GM15510 (cell line): ENCODE measurements around the gene NTNG2.

Experiments
- POLR2A ChIP-seq: IDR thresholded peaks from 3 replicates; pipeline ENCODE4 v1.6.1; 2011; ENCODE audit warnings: borderline replicate concordance; ENCODE audit not compliant: insufficient read length; ENCODE audit errors: extremely low read depth

The NTNG2 gene

DNA sequence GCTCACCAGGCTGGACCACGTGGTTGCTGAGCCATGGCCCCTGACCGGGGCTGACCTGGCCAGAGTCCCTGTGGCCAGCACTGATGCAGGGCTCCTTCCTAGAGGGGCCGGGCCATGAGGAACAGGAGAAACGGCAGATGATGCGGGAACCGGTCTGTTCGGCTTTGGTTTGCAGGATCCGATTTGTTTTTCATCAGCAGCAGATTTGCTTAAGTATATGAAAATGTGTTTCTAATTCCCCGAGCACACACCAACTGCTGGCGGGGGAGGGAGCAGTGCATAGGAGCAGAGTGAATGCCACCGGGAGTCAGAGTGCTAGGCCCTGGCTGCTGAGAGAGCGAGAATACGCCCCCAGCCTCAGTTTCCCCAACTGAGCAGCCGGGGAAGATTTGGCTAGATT lies 13.6 kb downstream of the NTNG2 start:
- no peak for TF ChIP-seq POLR2A

DNA sequence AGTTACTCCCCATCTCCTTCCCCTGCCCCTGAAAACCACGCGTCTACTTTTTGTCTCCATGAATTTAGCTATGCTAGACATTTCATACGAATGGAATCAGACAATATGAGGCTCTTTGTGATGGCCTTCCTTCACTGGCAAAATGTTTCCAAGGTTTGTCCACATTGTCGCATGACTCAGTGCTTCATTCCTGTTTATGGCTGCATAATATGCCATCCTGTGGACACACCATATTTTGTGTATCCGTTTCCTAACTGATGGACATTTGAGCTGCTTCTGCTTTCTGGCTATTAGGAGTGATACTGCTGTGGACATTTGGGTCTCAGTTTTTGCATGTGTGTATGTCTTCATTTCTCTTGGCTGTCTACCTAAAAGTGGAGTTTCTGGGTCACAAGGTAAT lies 14.5 kb downstream of the NTNG2 start:
- TF ChIP-seq POLR2A: no peak

DNA sequence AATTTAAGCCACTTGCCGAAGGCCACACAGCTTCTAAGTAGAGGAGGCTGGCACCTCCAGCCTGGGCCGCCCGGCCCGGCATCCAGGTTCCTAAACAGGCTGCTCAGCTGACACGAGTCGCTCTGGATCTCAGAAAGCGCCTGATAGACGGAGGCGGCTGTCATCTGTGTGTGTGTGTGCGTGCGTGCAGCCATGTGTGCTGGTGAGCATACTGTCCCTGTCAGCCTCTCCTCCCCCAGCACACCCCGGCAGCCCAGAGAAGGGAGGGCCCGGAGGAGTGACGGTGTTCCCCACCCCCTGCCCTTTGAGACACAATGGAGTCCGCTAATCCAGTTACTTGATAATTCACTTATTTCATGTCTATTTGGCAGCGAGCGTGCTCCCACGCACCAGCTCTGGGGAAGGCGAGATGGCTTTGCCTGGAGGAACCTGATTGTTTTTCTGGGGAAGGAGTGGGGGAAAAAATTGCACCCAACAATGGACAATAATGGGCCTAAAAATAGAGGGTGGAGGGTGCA lies 20.0 kb downstream of the NTNG2 start:
- no peak for TF ChIP-seq POLR2A

DNA sequence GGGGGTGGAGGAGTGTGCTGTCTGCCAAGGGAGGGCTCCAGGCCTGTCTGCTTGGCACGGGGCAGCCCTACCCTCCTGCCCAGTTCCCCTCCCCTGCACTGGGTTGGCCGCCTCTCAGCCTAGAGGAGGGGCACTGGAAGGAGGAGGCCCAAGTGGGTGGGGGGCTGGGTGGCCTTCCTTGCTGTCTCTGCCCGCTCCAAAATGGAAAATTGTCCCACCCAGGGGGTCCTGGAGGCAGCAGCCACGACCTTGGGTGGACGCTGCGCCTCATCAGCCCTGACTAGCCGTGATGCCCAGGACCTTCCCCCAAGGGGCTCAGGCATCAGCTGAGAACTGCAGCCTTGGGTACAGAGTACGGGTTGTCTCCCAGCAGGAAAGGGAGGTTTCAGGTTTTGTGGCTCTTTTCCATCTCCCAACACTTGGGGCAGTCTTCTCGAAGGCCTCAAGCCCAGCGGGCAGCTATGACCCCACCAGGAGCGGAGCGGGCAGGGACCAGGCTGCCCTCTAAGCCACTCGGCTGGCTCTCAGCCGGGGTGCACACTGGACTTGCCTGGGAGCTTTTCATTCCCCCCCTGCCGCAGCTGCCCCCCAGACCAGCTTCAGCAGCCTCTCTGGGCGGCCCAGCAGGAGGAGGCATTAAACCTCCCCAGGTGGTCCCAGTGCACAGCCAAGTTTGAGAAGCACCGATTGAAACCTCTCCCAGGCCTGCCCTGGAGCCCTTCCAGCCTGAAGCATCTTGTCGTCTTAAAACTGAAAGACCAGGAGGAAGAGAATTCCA lies 20.6 kb downstream of the NTNG2 start:
- TF ChIP-seq POLR2A: no peak

DNA sequence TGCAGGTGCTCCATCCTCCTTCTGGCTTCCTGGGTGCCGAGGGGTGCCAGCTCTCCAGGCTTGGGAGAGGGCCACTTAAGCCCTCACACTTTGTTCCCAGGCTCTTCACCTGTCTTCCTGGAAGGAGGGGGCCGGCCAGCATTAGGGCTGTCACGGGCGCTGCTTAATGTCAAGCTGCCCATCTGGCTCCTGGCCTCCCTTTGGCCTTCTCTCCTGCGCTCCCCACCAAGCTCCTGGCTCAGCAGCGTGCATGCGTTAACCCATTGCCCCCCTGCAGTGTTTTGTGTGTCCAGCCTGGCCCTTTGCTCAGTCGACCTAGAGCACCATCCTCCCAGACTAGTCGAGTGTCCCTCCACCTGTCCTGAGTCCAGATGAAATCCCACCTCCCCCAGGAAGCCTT lies 21.3 kb downstream of the NTNG2 start:
- TF ChIP-seq POLR2A: no peak

DNA sequence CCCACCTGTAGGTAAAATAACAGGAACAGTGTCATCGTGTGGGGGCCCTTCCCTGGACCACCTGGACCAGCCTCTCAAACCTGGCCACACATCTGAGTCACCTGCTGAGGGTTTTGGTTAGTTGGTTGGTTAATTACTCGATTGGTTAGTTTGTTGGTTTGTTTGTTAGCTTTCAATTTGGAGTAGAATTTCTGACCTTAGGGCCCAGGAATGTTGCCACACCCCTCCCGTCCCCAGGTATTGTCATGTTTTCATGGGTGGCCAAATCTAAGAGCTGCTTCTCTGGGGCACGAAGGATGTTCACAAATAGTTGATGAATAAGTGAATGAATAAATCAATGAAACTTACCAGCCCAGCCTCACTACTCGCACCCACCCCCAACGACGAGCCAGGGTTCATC lies 21.9 kb downstream of the NTNG2 start:
- TF ChIP-seq POLR2A: no peak

DNA sequence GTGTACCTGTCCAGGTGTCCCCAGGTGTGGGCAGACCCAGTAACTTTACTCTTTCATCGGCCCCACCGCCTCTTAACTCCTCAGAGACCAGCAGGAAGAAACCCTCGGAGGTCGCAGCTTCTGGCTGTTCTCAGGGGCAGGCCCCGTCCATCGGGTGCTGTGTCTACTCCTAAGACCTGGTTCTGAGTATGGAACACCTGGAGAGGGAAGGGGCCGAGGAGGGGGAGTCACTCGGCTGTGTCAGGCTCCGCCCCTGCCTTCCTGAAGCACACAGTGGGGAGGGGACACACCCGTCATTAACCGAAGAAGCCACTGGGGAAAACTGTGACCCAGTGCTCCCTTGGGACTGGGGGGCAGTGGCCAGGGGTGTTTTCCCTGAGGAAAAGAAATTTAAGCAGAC lies 22.3 kb downstream of the NTNG2 start:
- no peak for TF ChIP-seq POLR2A

DNA sequence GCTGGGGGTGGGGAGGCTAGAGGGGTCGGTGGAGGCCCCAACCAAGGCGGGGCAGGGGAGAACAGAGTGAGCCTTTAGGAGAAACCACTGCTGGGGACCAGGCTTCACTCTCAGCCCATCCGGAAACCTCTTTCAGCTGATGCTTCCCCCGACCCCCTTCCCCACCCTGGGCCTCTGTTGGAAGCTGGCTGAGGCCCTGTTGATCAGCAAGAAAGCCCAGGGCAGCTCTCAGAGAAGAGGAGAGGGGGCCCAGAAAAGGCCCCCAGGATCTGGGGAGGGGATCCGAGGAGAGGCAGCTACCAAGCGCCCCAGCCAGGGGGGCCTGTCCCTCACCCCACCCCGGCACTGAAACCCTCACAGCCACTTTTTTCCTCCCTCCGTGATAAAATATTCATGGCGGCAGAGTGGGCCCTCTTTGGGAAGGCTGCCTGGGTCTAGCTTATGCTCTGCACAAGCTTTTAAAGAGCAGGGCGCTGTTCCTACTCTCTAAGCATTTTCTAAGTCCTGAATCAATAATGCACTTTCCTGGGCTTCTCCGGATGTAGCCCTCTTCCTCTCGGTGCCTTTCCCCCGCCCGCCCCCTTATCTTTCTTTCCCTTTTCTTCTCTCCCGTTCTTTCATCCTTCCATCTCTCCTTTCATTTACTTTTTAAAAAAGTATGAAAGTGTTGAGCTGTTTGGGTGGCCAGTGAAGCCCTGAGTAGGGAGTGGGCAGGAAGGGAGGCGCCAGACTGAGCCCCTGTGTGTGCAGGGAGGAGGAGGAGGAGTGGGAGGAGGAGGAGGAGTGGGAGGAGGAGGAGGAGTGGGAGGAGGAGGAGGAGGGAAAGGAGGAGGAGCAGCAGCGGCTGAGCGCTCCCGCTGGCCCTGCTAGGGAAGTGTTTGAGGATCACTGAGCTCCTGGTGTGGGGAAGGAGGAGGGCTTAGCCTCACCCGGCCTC lies 23.5 kb downstream of the NTNG2 start:
- TF ChIP-seq POLR2A: no peak

DNA sequence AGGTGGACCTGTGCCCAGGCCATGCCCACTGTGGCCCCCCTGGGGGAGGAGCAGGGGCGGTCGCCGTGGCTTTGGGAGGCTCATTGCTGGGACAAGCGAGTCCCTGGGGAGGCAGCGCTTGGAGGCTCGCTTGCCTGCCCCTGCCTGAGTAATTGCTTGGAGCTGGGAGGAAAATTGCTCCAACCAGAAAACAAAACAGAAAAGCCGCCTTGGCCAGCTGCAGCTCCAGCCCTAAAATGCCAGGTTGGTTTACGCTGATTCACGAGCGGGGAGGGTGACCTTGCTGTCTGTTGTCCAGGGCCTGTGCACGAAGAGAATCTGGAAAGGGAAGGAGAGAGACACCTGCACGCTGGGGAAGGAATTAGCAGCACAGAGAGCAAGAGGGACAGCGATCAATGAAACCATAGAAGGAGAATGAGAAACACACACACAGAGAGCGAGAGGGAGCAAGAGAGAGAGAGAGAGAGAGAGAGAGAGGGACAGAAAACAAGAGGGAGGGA lies 25.3 kb downstream of the NTNG2 start:
- no peak for TF ChIP-seq POLR2A

DNA sequence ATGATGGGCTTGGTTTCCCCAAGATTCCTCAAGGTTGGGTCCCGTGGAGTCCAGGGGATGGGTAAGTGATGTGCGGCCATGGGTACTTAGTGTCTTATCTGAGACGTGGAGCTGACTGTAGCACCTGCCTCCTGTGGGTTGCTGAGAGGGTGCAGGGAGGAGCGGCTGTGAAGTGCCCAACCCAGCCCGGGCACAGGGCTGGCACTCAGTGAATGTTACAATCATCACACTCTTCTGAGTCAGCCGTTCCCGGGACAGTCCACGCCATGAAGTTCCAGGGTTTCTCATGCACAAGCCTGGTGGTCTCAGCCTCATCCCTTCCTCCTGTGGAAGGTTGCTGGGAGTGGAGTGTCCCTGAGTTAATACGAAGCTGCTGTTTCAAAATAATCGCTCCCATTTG lies 29.1 kb downstream of the NTNG2 start:
- no peak for TF ChIP-seq POLR2A

DNA sequence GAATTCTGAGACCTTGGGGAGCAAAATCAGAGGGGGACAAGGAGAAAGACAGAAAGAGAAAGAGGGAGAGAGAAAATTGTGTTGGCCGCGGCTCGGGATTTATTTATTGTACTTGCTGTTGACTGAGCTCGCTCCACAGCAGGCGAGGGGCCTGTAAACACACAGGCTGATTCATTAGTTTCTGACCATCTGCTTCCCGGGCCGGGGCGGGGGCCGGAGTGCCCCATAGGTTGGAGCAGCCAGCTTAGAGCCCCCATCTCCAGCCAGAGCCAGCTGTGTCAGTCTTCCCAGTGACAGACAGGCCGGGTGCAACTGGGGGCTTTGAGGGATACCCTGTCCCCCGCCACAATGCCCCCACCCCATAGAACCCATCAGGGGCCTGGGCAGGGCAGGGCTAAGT lies 30.9 kb downstream of the NTNG2 start:
- no peak for TF ChIP-seq POLR2A

DNA sequence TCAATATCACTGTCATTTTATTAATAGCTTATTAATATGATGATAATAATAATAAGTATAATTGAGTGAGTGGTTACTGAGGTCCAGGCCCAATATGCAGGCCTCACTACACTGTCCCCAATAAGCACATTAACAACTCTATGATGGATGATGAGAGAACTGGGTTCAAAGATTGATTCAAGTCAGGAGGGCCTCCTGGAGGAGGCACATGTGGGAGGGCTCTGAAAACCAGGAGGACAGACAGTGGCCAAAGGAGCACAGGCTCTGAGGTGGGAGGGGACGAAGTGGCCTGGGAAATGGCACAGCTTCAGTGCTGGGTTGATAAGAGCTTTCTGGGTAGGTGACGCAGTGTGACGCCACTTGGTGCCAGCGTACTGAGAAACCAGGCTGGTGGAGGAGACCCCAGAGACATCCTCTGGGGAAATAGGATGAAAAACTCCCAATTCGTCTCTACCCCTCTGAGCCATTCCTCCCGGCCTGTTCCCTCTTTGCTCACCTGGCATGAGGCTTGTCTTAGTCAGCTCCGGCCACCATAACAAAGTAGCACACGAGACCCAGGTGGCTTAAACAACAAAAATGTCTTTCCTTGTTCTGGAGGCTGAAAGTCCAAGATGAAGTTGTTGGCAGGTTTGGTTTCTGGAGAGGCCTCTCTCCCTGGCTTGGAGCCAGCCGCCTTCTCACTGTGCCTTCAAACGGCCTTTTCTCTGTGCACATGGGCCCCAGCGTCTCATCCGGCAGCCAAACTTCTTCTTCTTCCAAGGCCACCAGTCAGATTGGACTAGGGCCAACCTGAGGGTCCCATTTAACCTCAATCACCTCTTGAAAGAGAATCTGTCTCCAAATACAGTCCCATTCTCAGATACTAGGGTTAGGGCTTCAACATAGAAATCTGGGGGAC lies 31.6 kb downstream of the NTNG2 start:
- no peak for TF ChIP-seq POLR2A

DNA sequence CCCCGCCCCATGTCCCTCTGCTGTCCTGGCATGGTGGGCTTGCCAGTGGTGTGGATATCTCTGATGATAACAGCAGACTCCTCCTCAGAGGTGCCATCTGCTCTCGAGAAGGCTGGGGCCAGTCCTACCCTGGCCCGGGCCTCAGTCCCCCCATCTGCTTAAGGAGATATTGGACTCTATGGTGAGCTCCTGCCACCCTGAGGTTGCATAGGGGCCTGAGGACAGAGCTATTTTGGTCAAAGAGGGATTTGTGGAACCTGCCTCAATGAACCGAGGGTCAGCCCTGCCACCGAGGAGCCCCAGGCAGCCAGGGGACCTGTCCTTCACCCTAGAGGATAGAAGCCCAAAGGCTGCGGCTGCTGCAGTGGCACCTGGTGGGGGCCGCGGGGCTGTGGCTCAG lies 32.6 kb downstream of the NTNG2 start:
- no peak for TF ChIP-seq POLR2A

DNA sequence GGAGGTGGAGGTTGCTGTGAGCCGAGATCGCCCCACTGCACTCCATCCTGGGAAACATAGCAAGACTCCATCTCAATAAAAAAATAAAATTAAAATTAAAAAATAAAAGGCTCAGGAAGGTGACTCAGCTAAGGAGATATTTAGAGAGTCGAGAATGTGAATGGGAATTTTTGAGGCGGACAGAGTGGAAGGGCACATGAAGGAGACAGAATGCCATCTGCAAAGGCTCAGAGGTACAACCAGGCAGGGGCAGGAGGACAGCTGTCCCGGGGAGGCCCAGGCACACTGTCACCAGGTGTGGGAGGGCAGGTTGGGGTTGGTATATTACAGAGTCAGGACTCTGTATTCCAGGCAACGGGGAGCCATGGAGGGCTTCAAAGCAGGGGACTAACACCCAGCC lies 35.5 kb downstream of the NTNG2 start:
- TF ChIP-seq POLR2A: no peak

DNA sequence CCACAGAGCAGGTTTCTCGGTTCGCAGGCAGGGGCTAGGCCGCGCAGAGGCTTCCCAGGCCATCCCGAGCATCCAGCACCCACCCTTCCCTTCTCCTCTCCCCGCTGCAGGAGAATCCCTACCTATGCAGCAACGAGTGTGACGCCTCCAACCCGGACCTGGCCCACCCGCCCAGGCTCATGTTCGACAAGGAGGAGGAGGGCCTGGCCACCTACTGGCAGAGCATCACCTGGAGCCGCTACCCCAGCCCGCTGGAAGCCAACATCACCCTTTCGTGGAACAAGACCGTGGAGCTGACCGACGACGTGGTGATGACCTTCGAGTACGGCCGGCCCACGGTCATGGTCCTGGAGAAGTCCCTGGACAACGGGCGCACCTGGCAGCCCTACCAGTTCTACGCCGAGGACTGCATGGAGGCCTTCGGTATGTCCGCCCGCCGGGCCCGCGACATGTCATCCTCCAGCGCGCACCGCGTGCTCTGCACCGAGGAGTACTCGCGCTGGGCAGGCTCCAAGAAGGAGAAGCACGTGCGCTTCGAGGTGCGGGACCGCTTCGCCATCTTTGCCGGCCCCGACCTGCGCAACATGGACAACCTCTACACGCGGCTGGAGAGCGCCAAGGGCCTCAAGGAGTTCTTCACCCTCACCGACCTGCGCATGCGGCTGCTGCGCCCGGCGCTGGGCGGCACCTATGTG lies 36.1 kb downstream of the NTNG2 start:
- TF ChIP-seq POLR2A: no peak

DNA sequence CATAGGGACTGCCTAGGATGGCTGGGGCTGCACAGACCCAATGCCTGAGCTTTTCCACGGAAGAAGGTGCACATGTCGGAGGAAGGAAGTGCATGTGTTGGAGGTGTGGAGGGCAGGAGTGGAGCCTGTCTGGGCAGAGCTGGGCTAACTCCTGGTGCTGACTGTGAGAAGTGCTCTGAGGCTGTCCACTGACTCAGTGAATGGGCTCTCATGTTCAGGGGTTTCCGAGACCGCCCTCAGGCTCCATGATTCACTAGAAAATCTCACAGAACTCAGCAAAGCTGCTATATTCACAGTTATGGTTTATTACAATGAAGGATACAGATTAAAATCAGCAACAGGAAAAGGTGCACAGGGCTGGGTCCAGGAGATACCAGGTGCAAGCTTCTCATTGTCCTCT lies 37.2 kb downstream of the NTNG2 start:
- TF ChIP-seq POLR2A: no peak
